MM.1S (cell line): ENCODE data around the gene GNG12.

Source experiments
- DNase-seq: peaks from one replicate; pipeline ENCODE4 v3.0.0-alpha.2; 2015
- H2AFZ ChIP-seq: fragments of 300-600 bp; sonication (generic); 2 replicates; pipeline ENCODE4 v1.6.0; 2016; ENCODE audit warnings: antibody characterized with exemption, low read length
- H3F3A ChIP-seq: fragments of 300-600 bp; sonication (generic); 2 replicates; pipeline ENCODE4 v1.6.1; 2016; ENCODE audit warnings: mild to moderate bottlenecking, antibody characterized with exemption, low read length, moderate library complexity, mixed read lengths; ENCODE audit not compliant: insufficient read depth
- H3K27ac ChIP-seq: fragments of 300-600 bp; sonication (generic); 2 replicates; pipeline ENCODE4 v1.5.1; 2016; ENCODE audit warnings: mild to moderate bottlenecking, low read length
- H3K27me3 ChIP-seq: fragments of 300-600 bp; sonication (generic); replicated peaks from 2 replicates; pipeline ENCODE4 v1.6.0; 2016; ENCODE audit warnings: low read length; ENCODE audit not compliant: insufficient read depth
- H3K36me3 ChIP-seq: fragments of 300-600 bp; sonication (generic); replicated peaks from 2 replicates; pipeline ENCODE4 v1.6.1; 2016; ENCODE audit warnings: mild to moderate bottlenecking, low read length, mixed read lengths; ENCODE audit not compliant: insufficient read depth
- H3K4me1 ChIP-seq: fragments of 300-600 bp; sonication (generic); 2 replicates; pipeline ENCODE4 v1.6.1; 2016; ENCODE audit warnings: low read length, mixed read lengths
- H3K4me2 ChIP-seq: fragments of 300-600 bp; sonication (generic); 2 replicates; pipeline ENCODE4 v1.6.0; 2016; ENCODE audit warnings: low read depth, low read length
- H3K4me3 ChIP-seq: fragments of 300-600 bp; sonication (generic); 2 replicates; pipeline ENCODE4 v1.5.1; 2016; ENCODE audit warnings: low read length, mixed read lengths
- H3K79me2 ChIP-seq: fragments of 300-600 bp; sonication (generic); 2 replicates; pipeline ENCODE4 v1.6.1; 2016; ENCODE audit warnings: mixed run types, low read length, mixed read lengths
- H3K9ac ChIP-seq: fragments of 300-600 bp; sonication (generic); 2 replicates; pipeline ENCODE4 v1.6.1; 2016; ENCODE audit warnings: low read length, mixed read lengths
- H3K9me2 ChIP-seq: fragments of 300-600 bp; sonication (generic); replicated peaks from 2 replicates; pipeline ENCODE4 v1.6.1; 2016; ENCODE audit warnings: mild to moderate bottlenecking, low read length, mixed read lengths; ENCODE audit not compliant: insufficient read depth
- H3K9me3 ChIP-seq: fragments of 300-600 bp; sonication (generic); replicated peaks from 2 replicates; pipeline ENCODE4 v1.6.1; 2016; ENCODE audit warnings: mild to moderate bottlenecking, low read length, mixed read lengths; ENCODE audit not compliant: insufficient read depth
- H4K20me1 ChIP-seq: fragments of 300-600 bp; sonication (generic); 2 replicates; pipeline ENCODE4 v1.6.1; 2016; ENCODE audit warnings: mild to moderate bottlenecking, low read length, moderate library complexity, mixed read lengths; ENCODE audit not compliant: insufficient read depth
- CTCF ChIP-seq: fragments of 300-600 bp; sonication (generic); IDR thresholded peaks from 2 replicates; pipeline ENCODE4 v1.5.1; 2016; ENCODE audit warnings: antibody characterized with exemption, low read length, mixed read lengths
- EZH2 ChIP-seq: fragments of 300-600 bp; sonication (generic); optimal IDR thresholded peaks from 2 replicates; pipeline ENCODE3; 2017; ENCODE audit warnings: low read depth, mild to moderate bottlenecking, antibody characterized with exemption, low read length, mixed read lengths
- EZH2phosphoT487 ChIP-seq: fragments of 300-600 bp; sonication (generic); IDR thresholded peaks from 2 replicates; pipeline ENCODE4 v1.6.1; 2018; ENCODE audit warnings: antibody characterized with exemption, low read length

Gene GNG12

GRCh38 chr1:67788238-67788790, 45.0 kb downstream of the GNG12 start:
- H3K36me3 ChIP-seq, result no peaks in the 10 kb centered on the region
- no peak overlapping the region for H3K4me2 ChIP-seq
- H2AFZ ChIP-seq, result no peak overlapping the region
- no peaks in the 10 kb centered on the region for H3K9me2 ChIP-seq
- TF ChIP-seq EZH2 (no peak), EZH2phosphoT487 (no peak), CTCF (no peak)
- H3K9me3 ChIP-seq, result no peaks in the 10 kb centered on the region
- H3K9ac ChIP-seq, result no peak overlapping the region
- H3K4me3 ChIP-seq, result no peak overlapping the region
- DNase-seq, result no peak
- no peaks in the 10 kb centered on the region for H4K20me1 ChIP-seq
- no peaks in the 10 kb centered on the region for H3K79me2 ChIP-seq
- no peaks in the 10 kb centered on the region for H3K4me1 ChIP-seq
- no peaks in the 10 kb centered on the region for H3F3A ChIP-seq
- no peak overlapping the region for H3K27ac ChIP-seq
- no peaks in the 10 kb centered on the region for H3K27me3 ChIP-seq

- no peak overlapping the region for H3K4me2 ChIP-seq
- no peaks in the 10 kb centered on the region for H3F3A ChIP-seq
- H3K4me3 ChIP-seq, result no peak overlapping the region
- TF ChIP-seq EZH2phosphoT487, result no peak
- TF ChIP-seq EZH2, result no peak
- no peaks in the 10 kb centered on the region for H3K4me1 ChIP-seq
- no peaks in the 10 kb centered on the region for H3K27me3 ChIP-seq
- no peak for DNase-seq
- H3K9me3 ChIP-seq, result no peaks in the 10 kb centered on the region
- no peak overlapping the region for H3K9ac ChIP-seq
- no peaks in the 10 kb centered on the region for H3K9me2 ChIP-seq
- no peaks in the 10 kb centered on the region for H3K36me3 ChIP-seq
- H3K27ac ChIP-seq, result no peak overlapping the region
- H2AFZ ChIP-seq, result no peak overlapping the region
- no peaks in the 10 kb centered on the region for H3K79me2 ChIP-seq
- no peaks in the 10 kb centered on the region for H4K20me1 ChIP-seq
Observed at GRCh38 chr1:67787746-67788145, 45.5 kb downstream of the GNG12 start.

- Histone ChIP-seq H3K27me3 (no peaks in the 10 kb centered on the region), H3K27ac (no peak overlapping the region), H3F3A (no peaks in the 10 kb centered on the region), H3K9me2 (no peaks in the 10 kb centered on the region), H2AFZ (no peak overlapping the region), H3K9me3 (no peaks in the 10 kb centered on the region), H3K79me2 (no peaks in the 10 kb centered on the region), H3K4me3 (no peak overlapping the region), H3K9ac (no peak overlapping the region), H3K4me1 (no peaks in the 10 kb centered on the region), H3K4me2 (no peak overlapping the region), H3K36me3 (no peaks in the 10 kb centered on the region), H4K20me1 (no peaks in the 10 kb centered on the region)
- DNase-seq, result no peak
- TF ChIP-seq EZH2phosphoT487 (no peak), CTCF (no peak), EZH2 (no peak)
Observed at GRCh38 chr1:67785847-67786753, 47.2 kb downstream of the GNG12 start.
